OCI-LY1 (cell line): ENCODE data around the gene OSGIN1.

Experiments
- CTCF ChIP-seq: fragments of 200-600 bp; sonication (generic), shearing (Covaris generic); IDR thresholded peaks from 2 replicates; pipeline ENCODE4 v1.5.1; 2017; ENCODE audit warnings: mild to moderate bottlenecking, antibody characterized with exemption, low read length, moderate library complexity, mixed read lengths
- EZH2 ChIP-seq: fragments of 200-600 bp; sonication (generic), shearing (Covaris generic); IDR thresholded peaks from 2 replicates; pipeline ENCODE4 v1.8.0; 2017; ENCODE audit warnings: borderline replicate concordance, mixed run types, mild to moderate bottlenecking, antibody characterized with exemption, low read length, moderate library complexity, mixed read lengths

GRCh38 chr16:83996481-83997252 lies 43.6 kb downstream of the OSGIN1 start:
- no peak for TF ChIP-seq CTCF
- no peak for TF ChIP-seq EZH2
